Osteoblast (primary cell): ENCODE measurements around the gene FBN2. TPM values are rescaled to one million over a fixed set of nuclear protein-coding genes. Genes with fewer than 3 reads are reported as not detected.

Source experiments
- DNase-seq: peaks from one replicate; pipeline ENCODE4 v3.0.0; 2011; ENCODE audit warnings: low spot score, mixed read lengths; ENCODE audit not compliant: insufficient read length; ENCODE audit errors: missing footprints
- H2AFZ ChIP-seq: 2 replicates; pipeline ENCODE4 v1.6.0; 2011; ENCODE audit warnings: mild to moderate bottlenecking, low read length
- H3K27ac ChIP-seq: 2 replicates; pipeline ENCODE4 v1.5.1; 2011; ENCODE audit warnings: mild to moderate bottlenecking, low read depth, low read length, moderate library complexity
- H3K27me3 ChIP-seq: 2 replicates; pipeline ENCODE4 v1.6.0; 2012; ENCODE audit warnings: mild to moderate bottlenecking, control low read depth, inconsistent platforms, low read length, moderate library complexity; ENCODE audit not compliant: insufficient read depth
- H3K36me3 ChIP-seq: 2 replicates; pipeline ENCODE4 v1.5.1; 2011; ENCODE audit warnings: mild to moderate bottlenecking, low read length, control low read depth, moderate library complexity; ENCODE audit not compliant: insufficient read depth
- H3K4me1 ChIP-seq: 2 replicates; pipeline ENCODE4 v1.5.1; 2011; ENCODE audit warnings: mild to moderate bottlenecking, low read length, control low read depth, moderate library complexity; ENCODE audit not compliant: insufficient read depth
- H3K4me2 ChIP-seq: 2 replicates; pipeline ENCODE4 v1.6.0; 2011; ENCODE audit warnings: mild to moderate bottlenecking, low read length; ENCODE audit not compliant: insufficient read depth
- H3K4me3 ChIP-seq: fragments of 200-600 bp; sonication (generic); 3 replicates; pipeline ENCODE4 v1.5.1; 2012; ENCODE audit warnings: mild to moderate bottlenecking, low read length, inconsistent platforms; ENCODE audit not compliant: insufficient read depth
- H3K79me2 ChIP-seq: 2 replicates; pipeline ENCODE4 v1.6.0; 2012; ENCODE audit warnings: mild to moderate bottlenecking, low read length, control low read depth, inconsistent platforms; ENCODE audit not compliant: insufficient read depth
- H3K9me3 ChIP-seq: 2 replicates; pipeline ENCODE4 v1.5.1; 2011; ENCODE audit warnings: low read depth, low read length, control low read depth
- H4K20me1 ChIP-seq: 2 replicates; pipeline ENCODE4 v1.6.0; 2012; ENCODE audit warnings: mild to moderate bottlenecking, low read length, control low read depth; ENCODE audit not compliant: insufficient read depth
- CTCF ChIP-seq: IDR thresholded peaks from 2 replicates; pipeline ENCODE4 v1.5.1; 2011; ENCODE audit warnings: mild to moderate bottlenecking, low read depth, low read length, moderate library complexity; ENCODE audit errors: extremely low read depth
- small RNA-seq: library from RNA; depleted of rRNA; stranded (forward); fragments of <200 nt; gene quantifications from one replicate; pipeline ENCODE3, GENCODE V24; 2012
- total RNA-seq: library from RNA; depleted of rRNA; stranded (reverse); fragments of >200 nt; gene quantifications from 2 replicates; pipeline ENCODE4 v1.2.3, GENCODE V29; 2012

FBN2 gene
- total RNA-seq, 1 donor = 16.6 TPM

GRCh38 chr5:128212191-128212806 is 325.7 kb downstream of the FBN2 start:
- H3K36me3 ChIP-seq = no peaks in the 10 kb centered on the region
- H3K27me3 ChIP-seq = no peaks in the 10 kb centered on the region
- no peaks in the 10 kb centered on the region for H3K9me3 ChIP-seq
- H4K20me1 ChIP-seq = no peaks in the 10 kb centered on the region
- H3K79me2 ChIP-seq = no peaks in the 10 kb centered on the region
- TF ChIP-seq CTCF = no peak
- H3K27ac ChIP-seq = no peak overlapping the region
- peak; percentile 80 for DNase-seq
- H3K4me2 ChIP-seq = no peak overlapping the region
- no peak overlapping the region for H3K4me3 ChIP-seq
- peaks cover 12% of the 10 kb centered on the region for H3K4me1 ChIP-seq
- peak overlapping the region; percentile 8 for H2AFZ ChIP-seq

- H3K27ac ChIP-seq = no peak overlapping the region
- H3K4me2 ChIP-seq = no peak overlapping the region
- H3K4me3 ChIP-seq = no peak overlapping the region
- H4K20me1 ChIP-seq = no peaks in the 10 kb centered on the region
- DNase-seq = no peak
- no peak for TF ChIP-seq CTCF
- no peaks in the 10 kb centered on the region for H3K79me2 ChIP-seq
- no peaks in the 10 kb centered on the region for H3K9me3 ChIP-seq
- H3K36me3 ChIP-seq = no peaks in the 10 kb centered on the region
- H3K4me1 ChIP-seq = no peaks in the 10 kb centered on the region
- no peak overlapping the region for H2AFZ ChIP-seq
- no peaks in the 10 kb centered on the region for H3K27me3 ChIP-seq
Measured at GRCh38 chr5:128208436-128208835, 329.6 kb downstream of the FBN2 start.

Small RNA genes lying within 50 kb of the gene (small RNA-seq; reads per million reads assigned to genes)
- gene RF00019 = not detected
